Ishikawa (cell line): ENCODE results near the gene CHTF18.

Experiments
- CEBPB ChIP-seq: IDR thresholded peaks from 2 replicates; pipeline ENCODE4 v1.6.1; 2012
- CREB1 ChIP-seq: IDR thresholded peaks from 2 replicates; pipeline ENCODE4 v1.6.1; 2012; ENCODE audit warnings: low read depth
- EGR1 ChIP-seq: IDR thresholded peaks from 2 replicates; pipeline ENCODE4 v1.6.1; 2012
- EP300 ChIP-seq: IDR thresholded peaks from 2 replicates; pipeline ENCODE4 v1.6.1; 2012; ENCODE audit warnings: borderline replicate concordance
- FOXM1 ChIP-seq: IDR thresholded peaks from 2 replicates; pipeline ENCODE4 v1.6.1; 2012; ENCODE audit warnings: low read depth, borderline replicate concordance
- MAX ChIP-seq: IDR thresholded peaks from 2 replicates; pipeline ENCODE4 v1.6.1; 2012
- NFIC ChIP-seq: IDR thresholded peaks from 2 replicates; pipeline ENCODE4 v1.6.1; 2012
- RAD21 ChIP-seq: IDR thresholded peaks from 2 replicates; pipeline ENCODE4 v1.6.1; 2012; ENCODE audit warnings: low read depth
- REST ChIP-seq: IDR thresholded peaks from 2 replicates; pipeline ENCODE4 v1.6.1; 2012; ENCODE audit warnings: low read depth, mild to moderate bottlenecking
- TAF1 ChIP-seq: IDR thresholded peaks from 2 replicates; pipeline ENCODE4 v1.6.1; 2012; ENCODE audit warnings: low read depth, mild to moderate bottlenecking
- TCF12 ChIP-seq: IDR thresholded peaks from 2 replicates; pipeline ENCODE4 v1.6.1; 2012; ENCODE audit warnings: low read depth
- TEAD4 ChIP-seq: IDR thresholded peaks from 2 replicates; pipeline ENCODE4 v1.6.1; 2012
- USF1 ChIP-seq: IDR thresholded peaks from 2 replicates; pipeline ENCODE4 v1.6.1; 2012
- YY1 ChIP-seq: IDR thresholded peaks from 2 replicates; pipeline ENCODE4 v1.6.1; 2012; ENCODE audit warnings: low read depth
- ZBTB7A ChIP-seq: IDR thresholded peaks from 2 replicates; pipeline ENCODE4 v1.6.1; 2012; ENCODE audit warnings: low read depth

Gene CHTF18

GRCh38 chr16:776824-777223 lies 11.6 kb upstream of the CHTF18 start:
- no peak for TF ChIP-seq CREB1

GRCh38 chr16:777826-778225 lies 10.6 kb upstream of the CHTF18 start:
- TF ChIP-seq TAF1: no peak
- no peak for TF ChIP-seq NFIC
- TF ChIP-seq EGR1: no peak
- no peak for TF ChIP-seq RAD21
- TF ChIP-seq CEBPB: no peak
- TF ChIP-seq FOXM1: no peak
- TF ChIP-seq TCF12: no peak
- TF ChIP-seq REST: no peak
- TF ChIP-seq MAX: no peak
- no peak for TF ChIP-seq CREB1
- TF ChIP-seq ZBTB7A: no peak
- TF ChIP-seq TEAD4: no peak
- no peak for TF ChIP-seq EP300

- TF ChIP-seq TAF1 (no peak), TEAD4 (no peak), EP300 (no peak), RAD21 (no peak), CREB1 (no peak), REST (no peak), EGR1 (no peak)
These were observed 10.0 kb upstream of the CHTF18 start for GRCh38 chr16:778447-778846.

GRCh38 chr16:778909-779527 lies 9.4 kb upstream of the CHTF18 start:
- TF ChIP-seq NFIC: no peak
- no peak for TF ChIP-seq RAD21
- no peak for TF ChIP-seq USF1
- TF ChIP-seq ZBTB7A: no peak
- no peak for TF ChIP-seq TCF12

- no peak for TF ChIP-seq ZBTB7A
- no peak for TF ChIP-seq USF1
- TF ChIP-seq CEBPB: no peak
- no peak for TF ChIP-seq TCF12
- TF ChIP-seq EGR1: no peak
- TF ChIP-seq TAF1: no peak
These were observed 8.9 kb upstream of the CHTF18 start for GRCh38 chr16:779561-779960.

GRCh38 chr16:780296-780695 lies 8.1 kb upstream of the CHTF18 start:
- TF ChIP-seq RAD21 (no peak), YY1 (no peak), EGR1 (no peak), ZBTB7A (no peak), TAF1 (no peak), TEAD4 (no peak), TCF12 (no peak), CEBPB (no peak), CREB1 (no peak), FOXM1 (no peak), USF1 (no peak), MAX (no peak), EP300 (no peak), REST (no peak), NFIC (no peak)
